NCI-H2171 (cell line): Measurements from ENCODE around the gene TAF13.
A peak's percentile ranks its signal among the peaks of the same experiment; 100 is the strongest.
"Not testable (repeated sequence)": the region's sequence is repeated elsewhere in the genome, so short reads cannot be mapped to it uniquely, and the experiment has no call there.

Source experiments
- DNase-seq: peaks from one replicate; lab custom pipeline; 2025; lab: John Stamatoyannopoulos, UW

TAF13 gene

DNA sequence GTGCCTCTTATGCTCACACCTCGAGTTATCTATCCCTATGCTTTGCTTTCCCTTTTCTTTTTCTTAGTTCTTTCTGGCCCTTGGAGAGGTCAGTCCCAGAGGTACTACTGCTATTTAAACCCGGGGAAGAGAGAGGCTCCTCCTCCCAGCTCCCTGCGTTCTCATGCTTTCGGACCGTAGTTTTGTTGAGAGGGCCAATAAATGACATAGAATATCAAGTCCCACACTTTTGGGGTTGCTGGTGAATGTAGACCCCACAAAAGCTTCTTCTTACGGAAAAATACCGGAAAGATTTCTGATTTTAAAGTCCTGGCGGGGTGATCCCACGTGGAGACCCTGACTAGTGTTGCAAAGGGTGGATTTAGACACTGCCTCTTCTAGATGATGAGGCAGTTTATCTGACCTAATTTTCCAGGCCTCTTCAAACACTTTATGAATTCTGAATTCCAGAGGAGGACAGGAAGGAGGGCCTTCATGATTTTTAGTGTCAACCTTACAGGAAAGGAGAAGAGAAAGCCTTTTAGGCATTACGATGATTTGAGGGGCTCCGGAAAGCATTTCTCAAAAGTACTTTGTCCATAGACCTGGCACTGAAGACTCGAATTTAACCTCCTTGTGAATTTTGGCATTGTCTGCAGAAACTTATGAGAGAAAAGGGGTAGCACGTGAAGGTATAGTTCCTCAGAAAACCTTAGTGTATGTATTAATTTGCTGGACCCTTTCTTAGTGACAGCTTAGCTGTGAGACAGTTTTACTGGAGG, 15.5 kb upstream of the TAF13 start:
- DNase-seq, result no peak

DNA sequence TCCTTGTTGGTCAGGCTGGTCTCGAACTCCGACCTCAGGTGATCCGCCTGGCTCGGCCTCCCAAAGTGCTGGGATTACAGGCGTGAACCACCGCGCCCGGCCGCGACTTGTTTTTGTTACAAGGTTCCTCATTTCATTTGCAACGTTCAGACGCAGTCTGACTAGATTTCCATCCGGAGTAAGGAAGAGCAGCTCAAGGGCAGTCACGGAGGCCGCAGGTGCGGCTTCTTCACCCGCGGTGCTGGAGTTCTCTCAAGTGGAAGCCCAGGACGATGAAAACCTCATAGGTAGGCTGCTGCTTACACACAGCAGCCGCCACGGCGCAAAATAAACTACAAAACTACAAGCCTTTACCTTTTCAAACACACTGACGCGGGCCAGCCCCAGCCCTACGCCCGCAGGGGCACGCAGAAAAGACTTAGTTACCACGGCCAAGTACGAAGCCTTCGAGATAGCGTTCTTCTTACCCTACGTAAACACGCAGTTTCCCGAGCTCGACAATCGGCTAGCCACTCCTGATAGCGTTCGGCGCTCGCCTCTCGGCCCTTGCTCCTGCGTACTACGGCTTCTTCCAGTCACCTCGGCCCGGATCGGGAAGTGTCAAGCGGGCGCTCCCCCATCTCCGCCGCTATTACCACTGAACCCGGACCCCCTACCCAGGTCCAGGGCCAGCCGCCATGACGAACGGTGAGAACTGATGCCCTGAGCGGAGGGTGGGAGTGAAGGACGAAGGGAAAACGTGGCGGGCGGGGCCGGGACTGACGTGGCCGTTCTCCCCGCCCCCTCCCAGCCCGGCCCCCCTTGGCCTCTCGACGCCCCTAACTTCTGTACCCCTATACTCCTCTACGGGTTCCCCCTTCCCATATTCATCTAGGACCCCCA, 14.6 kb upstream of the TAF13 start, which contains the start of gene TMEM167B:
TMEM167B (plus strand) TSS at position 569 of the 882 bp plus-strand sequence; CDS start at position 678, 109 bp downstream.
- DNase-seq, result peak; percentile 89

DNA sequence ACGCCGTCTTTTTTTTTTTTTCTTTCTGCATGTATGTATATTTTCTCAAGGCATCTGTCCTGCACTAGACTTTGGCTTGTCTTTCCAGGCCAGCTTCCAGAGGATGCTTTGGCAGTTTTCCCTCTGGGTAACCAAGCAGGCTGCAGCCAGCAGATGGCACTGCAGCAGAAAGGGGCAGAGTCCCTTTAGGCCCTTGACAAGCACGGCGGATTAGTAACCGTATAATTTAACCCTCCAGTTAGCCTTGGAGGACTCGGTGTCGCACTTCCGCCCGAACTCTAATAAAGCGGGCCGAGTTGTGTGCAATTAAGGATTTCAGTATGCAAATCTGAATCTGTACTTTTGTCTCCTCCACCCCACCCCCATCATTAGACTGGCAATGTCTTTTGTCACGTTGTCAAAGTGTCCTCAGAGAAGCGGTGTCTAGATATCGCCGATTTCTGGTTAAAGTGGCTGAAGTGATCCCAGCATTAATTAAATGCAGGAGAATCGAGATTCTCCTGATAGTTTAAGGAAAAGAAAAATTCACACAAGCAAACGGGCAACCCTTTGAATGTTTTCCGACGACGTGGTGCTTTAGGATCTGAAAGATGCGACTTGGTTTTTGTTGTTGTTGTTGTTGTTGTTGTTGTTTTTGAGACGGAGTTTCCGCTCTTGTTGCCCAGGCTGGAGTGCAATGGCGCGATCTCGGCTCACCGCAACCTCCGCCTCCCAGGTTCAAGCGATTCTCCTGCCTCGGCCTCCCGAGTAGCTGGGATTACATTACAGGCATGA, 13.6 kb upstream of the TAF13 start:
- peak; percentile 46 for DNase-seq

DNA sequence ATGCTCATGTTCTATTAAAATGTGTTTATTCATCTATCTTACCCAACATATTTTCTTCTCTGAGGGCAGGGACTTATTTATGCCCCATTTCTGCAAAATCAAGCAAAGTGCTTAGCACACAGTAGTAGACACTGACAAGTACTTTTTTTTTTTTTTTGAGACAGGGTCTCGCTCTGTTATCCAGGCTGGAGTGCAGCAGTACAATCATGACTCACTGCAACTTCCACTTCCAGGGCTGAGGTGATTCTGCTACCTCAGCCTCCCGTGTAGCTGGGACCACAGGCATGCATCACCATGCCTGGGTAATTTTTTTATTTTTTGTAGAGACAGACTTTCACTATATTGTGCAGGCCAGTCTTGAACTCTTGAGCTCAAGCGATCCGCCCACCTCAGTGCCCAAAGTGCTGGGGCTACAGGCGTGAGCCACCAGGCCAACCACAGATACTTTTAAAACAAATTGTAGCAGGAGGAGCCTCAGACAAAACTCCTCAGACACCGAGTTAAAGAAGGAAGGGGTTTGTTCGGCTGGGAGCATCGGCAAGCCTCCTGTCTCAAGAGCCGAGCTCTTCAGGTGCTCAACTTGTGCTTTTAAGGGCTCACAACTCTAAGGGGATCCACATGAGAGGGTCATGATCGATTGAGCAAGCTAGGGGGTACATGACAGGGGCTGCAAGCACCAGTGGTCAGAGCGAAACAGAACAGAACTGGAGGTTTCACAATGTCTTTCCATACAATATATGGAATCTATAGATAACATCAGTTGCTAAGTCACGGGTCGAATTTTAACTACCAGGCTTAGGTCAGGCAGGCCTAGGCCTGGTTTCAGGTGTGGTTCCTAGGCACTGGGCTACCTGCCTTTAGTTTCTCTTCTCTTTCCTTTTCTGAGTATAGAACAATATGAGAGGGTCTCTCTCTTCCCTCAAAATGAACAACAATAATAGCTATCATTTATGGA, 9.0 kb upstream of the TAF13 start:
- DNase-seq, result no peak

DNA sequence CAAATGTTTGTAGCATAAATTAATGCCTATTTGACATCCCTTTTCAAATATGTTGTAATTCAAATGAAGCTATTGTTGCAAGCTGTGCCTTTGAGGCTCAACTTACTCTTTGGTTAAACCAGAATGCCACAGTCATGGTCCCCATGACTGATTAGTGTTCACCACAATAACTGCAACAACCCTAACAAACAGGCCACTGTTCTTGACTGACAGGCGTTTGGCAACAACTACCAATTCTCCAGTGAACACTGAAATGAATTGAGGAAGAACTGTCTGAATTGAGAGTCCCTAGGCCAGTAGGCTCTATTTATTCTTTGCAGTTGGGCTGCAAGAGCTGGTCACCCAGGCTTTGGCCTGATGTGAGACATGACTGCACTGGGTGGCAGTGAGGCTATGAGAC, 8.1 kb upstream of the TAF13 start:
- no peak for DNase-seq

DNA sequence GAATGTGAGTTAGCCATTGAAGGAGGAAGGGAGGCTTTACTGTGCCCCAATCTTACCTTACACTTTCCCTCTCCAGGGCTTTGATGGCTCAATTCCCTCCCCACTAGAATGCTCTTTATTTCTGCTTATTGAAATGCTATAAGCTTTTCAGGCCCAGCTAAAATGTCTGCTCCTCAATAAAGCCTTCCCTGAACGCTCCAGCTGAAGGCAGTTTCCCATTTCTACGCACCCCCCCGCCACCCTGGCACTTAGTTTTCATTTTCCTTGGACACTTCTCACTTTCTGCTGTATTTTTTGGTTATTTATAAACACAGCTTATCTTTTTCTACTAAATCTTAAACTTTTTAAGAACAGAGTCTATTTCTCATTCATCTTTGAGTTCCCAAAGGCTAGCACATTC, 7.7 kb upstream of the TAF13 start:
- no peak for DNase-seq

DNA sequence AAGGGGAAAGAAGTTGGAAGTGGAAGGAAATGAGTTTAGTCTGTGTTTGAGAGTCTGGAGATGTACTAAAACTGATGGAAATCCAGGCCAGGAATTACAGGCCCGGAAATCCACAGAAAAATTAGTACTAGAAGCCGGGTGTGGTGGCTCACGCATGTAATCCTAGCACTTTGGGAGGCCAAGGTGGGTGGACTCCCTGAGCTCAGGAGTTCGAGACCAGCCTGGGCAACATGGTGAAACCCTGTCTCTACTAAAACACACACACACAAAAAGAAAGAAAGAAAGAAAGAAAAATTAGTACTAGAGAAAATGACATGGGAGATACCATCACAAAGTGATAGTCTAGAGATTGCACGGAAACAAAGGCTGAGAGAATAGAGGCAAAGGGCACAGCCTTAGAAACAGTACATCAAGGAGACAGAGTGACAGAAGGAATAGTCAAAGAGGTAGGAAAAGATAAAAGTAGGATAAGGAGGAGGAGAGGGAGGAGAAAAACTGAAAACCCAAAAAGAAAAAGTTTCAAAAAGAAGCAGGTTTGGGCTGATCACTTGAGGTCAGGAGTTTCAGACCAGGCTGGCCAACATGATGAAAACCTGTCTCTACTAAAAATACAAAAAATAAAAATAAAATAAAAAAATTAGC, 4.8 kb upstream of the TAF13 start:
- DNase-seq, result no peak

DNA sequence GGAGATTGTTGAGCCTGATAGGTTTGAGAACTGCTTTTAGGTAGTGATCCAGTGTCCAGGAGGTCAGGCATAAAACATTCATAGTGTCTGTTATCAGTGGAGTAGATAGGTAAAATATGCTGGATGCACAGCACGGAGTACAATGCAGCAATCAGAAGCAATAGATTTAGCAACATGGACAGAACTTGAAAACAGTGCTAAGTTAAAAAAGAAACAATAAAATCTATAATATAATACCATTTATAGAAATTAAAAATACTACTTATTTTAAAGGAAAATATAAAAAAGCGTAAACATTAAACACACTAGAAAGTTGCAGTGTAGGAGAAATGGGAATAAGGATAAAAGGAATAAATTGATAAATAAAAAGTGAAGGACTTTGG, 3.4 kb upstream of the TAF13 start:
- DNase-seq, result no peak

DNA sequence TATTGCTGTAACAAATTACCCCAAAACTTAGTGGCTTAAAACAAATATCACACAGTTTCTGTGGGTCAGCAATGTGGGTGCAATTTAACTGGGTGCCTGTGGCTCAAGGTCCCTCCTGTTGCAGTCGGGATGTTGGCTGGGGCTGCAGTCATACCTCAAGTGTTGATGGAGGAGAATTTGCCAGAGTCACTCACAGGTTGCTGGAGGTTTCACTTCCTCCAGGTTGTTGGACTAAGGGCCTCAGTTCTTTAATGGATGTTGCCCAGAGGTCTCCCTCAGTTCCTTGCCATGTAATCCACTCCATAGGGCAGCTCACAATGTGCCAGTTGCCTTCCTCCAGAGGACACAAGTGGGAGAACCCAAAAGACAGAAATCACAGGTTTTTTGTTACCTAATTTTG, 2.5 kb upstream of the TAF13 start:
- DNase-seq, result no peak

DNA sequence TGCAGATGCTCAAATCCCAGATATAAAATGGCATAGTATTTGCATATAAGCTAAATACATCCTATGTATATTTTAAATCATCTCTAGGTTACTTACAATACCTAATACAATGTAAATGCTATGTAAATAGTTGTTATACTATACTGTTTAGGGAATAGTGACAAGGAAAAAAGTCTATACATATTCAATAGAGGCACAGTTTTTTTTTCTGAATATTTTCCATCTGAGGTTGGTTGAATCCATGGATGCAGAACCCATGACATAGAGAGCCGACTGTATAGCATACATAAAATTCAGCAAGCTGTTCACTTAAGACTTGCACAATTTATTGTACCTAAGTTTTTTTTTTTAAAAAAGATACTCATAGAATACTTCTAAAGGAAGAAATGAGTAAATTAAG, 6.5 kb downstream of the TAF13 start:
- DNase-seq, result no peak

DNA sequence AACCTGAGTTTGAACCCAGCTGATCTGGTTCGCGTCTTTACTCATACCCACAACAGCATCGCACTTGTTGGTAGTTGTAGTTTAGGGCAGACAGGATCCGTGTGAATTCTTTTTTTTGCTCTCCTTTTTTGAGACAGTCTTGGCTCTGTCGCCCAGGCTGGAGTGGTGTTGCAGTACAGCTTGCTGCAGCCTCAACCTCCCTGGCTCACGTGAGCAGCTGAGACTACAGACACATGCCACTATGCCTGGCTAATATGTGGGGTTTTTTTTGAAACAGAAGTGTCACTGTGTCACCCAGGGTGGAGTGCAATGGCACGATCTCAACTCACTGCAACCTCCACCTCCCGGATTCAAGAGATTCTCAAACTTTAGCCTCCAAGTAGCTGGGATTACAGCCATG, 7.9 kb downstream of the TAF13 start:
- no peak for DNase-seq

DNA sequence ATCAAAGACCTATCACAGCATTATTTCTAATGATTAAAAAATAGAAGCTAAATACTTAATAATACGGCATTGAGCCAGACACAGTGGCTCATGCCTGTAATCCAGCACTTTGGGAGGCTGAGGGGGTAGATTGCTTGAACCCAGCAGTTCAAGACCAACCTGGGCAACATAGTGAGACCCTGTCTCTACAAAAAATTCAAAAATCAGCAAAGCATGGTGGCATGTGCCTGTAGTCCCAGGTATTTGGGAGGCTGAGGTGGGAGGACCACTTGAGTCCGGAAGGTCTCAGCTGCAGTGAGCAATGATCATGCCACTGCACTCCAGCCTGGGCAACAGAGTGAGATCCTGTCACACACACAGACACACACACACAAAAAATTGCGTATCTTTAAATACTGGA, 10.7 kb downstream of the TAF13 start:
- no peak for DNase-seq

DNA sequence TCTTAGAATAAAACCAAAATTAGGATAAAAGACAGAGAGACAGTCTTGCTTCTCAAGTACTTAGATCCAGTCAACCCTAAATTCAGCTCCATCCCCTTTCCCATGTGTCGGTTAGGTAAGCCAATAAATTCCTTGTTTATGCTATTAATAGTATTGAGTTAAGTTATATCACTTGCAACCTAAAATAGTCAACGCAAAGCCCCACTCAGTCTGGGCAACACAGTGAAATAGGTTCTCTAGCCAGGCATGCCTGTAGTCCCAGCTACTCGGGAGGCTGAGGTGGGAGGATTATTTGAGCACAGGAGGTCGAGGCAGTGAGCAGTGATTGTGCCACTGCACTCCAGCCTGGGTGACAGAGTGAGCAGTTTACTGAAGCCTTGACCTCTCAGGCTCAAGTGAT, 14.6 kb downstream of the TAF13 start:
- no peak for DNase-seq

DNA sequence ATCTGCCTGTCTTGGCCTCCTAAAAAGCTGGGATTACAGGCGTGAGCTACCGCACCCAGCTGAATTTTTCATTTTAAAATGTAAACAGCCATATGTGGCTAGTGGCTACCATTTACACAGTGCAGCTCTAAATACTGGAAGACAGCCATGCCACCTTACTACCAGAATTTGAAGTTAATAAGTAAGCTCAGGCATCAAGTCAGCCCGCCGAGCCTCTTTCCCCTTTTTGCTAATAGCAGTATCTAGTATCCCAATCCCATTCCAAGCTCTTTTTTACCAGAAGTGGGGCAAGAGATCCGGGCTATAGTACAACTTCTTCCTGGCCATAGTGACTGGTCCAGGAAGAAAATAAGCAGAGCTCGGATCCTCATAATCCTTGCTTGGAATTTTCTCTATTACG, 15.1 kb downstream of the TAF13 start:
- no peak for DNase-seq

DNA sequence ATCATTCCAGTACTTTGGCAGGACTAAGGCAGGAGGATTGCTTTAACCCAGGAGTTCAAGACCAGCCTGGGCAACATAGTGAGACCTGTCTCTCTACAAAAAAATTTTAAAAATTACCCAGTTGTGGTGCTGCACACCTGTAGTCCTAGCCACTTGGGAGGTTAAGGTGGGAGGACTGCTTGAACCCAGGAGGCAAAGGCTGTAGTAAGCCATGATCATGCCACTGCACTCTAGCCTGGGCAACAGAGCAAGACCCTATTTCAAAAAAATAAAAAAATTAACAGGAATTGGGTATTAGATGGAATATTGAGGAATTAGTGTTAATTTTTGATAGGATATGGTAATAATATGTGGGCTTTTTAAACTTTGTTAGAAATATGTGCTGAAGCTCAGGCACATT, 16.8 kb downstream of the TAF13 start:
- DNase-seq, result no peak

DNA sequence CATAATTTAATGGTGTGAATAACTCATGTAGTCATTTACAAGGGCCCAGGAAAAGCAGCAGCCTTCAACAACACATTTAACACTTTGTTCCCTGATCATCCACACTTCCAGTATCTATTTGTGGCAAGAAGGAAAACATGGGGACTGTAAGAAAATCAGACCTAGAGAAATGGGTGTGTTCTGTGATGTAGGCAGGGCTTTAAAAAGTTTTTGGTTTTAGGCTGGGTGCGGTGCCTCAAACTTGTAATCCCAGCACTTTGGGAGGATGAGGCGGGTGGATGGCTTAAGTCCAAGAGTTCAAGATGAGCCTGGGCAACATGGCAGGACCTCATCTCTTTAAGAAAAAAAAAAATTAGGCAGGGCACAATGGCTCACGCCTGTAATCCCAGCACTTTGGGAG, 19.7 kb downstream of the TAF13 start:
- DNase-seq, result no peak

DNA sequence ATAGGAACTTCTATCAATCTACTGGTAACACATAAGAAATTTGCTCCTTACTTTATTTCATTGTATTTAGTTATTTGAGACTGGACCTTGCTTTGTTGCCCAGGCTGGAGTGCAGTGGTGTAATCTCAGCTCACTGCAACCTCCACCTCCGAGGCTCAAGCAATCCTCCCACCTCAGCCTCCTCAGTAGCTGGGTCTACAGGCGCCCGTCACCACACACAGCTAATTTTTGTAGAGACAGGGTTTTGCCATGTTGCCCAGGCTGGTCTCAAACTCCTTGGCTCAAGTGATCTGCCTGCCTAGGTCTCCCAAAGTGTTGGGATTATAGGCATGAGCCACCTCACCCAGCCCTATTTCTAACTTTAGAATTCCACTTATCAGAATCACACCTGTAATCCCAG, 23.7 kb downstream of the TAF13 start:
- DNase-seq, result not testable (repeated sequence)

DNA sequence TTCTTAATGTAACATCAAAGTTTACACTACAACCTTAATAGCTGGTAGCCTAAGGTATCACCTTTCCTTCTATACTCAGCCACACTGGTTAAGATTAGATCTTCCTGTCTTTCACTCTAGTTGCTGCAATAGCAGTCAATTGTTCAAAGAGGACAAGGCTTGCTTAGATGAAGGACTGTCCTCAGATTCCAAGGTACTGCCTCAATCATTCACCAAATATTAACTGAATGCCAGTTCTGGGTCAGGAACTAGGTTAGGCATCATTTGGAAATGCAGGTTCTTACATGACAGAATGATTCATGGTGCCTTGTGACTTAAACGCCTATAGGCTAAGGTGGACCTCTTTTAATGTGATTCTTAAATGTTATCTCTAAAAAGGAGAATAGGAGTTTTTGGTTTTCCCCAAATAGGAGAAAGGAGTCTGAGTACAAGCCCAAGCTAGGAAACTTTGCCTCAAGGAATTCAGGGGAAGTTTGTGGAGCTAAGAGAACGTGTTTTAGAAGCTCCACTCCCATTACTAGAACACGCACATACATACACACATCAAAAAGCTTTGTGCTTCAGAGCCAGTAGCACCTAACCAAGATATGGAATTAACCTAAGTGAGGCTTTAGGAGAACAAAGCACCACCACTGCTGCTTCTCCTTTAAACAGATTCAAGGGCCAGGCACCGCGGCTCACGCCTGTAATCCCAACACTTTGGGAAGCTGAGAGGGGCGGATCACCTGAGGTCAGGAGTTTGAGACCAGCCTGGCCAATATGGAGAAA, 25.4 kb downstream of the TAF13 start:
- no peak for DNase-seq

DNA sequence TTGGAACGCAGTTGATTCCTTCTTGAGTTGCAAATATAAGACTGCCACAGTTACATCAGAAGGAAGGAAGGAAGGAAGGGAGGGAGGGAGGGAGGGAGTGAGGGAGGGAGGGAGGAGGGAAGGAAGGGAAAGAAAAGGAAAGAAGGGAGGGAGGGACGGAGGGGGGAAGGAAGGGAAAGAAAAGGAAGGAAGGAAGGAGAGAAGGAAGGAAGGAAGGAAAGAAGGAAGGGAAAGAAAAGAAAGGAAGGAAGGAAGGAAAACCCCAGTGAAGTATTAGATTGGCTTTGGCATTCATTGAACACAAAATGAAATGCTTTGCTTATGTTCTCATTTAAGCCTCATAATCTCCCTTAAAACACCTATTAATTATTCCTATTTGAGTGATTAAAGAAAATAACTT, 27.5 kb downstream of the TAF13 start:
- DNase-seq, result no peak

DNA sequence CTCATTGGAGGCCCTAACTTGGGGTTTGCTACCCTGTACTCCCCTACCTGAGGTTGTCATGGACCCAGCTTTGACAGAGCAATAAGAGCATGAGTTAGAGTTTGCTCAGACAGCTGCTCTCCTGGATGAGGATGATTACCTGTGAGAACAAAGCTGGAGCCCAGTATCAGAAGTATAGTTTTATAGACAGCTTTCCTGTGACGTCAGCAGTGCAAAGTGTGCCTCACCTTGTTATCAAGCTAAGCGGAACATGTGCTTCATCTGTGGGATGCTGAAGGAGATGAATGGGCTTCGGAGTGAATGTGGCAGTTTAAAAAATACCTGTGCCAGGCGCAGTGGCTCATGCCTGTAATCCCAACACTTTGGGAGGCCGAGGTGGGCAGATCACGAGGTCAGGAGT, 28.5 kb downstream of the TAF13 start:
- no peak for DNase-seq
